ENCODE measurements around the gene POLK. TPM values are rescaled to one million over a fixed set of nuclear protein-coding genes. Genes with fewer than 3 reads are reported as not detected.

POLK gene
- 19.3 TPM for total RNA-seq (ENCODE audit: unreplicated experiment)
- long read RNA-seq, full-length matches to known transcripts = 2 of 4 reads
- long read RNA-seq, partial matches to known transcripts = 0 of 4 reads
- long read RNA-seq, other reads (novel, unspliced or antisense) = 2 of 4 reads

DNA sequence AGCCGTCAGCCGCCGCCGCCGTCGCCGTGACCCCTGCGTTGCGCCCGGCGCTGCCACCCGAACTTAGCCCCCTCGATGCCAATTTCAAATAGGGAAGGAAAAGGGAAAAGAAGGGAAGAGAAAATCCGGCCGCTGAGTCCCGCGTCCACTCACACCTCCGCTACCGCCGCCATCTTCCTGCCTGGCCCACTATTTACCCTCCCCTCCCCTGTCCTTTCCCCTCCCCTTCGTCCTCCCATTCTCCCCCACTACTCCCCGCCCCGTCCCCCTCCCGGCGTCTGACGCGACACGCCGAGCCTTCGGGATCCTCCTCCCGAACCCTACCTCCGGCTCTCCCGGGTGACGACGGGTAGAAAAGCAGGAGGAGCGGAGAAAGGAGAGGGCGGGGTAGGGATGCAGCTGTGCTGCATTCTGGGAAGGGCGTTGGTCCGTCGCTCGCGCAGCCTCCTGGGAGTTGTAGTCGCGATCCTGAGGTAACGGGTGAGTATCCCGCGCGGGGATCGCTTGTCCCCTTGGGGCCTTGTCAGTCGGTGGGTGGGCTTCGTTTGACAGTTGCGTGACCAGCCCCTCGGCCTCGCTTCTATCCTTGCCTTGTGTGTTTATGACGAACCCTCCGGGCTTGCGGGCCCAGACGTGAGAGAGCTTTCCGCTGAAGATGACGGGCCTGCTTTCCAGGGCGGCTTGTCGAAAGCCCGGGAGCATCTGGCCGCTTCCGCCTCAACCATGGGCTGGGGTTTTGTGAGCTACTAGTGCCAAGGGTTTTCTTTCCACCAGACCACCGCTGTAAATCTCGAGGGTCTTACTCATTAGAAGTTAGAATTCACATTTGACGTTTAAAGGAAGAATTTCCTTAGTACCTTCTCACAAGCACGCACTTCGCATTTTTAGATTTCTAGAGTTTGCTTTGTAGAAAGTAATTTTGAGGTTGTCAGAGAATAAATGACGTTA, at the start of gene POLK, which contains the start of gene CERT1:
POLK (plus strand) TSS at position 457 of the 948 bp plus-strand sequence.
CERT1 (minus strand) TSS at position 195 of the 948 bp plus-strand sequence. CDS start 422 bp downstream, outside the sequence.
- H3K4me1 Mint-ChIP-seq (ENCODE audit: unreplicated experiment) = peaks cover 18% of the 10 kb centered on the region
- H3K36me3 Mint-ChIP-seq (ENCODE audit: low read depth, unreplicated experiment) = peaks cover 8% of the 10 kb centered on the region
- peak within 1 kb of the TSS; percentile 97 for H3K4me3 Mint-ChIP-seq (ENCODE audit: unreplicated experiment)
- peaks cover 8% of the 10 kb centered on the region for H3K27me3 Mint-ChIP-seq (ENCODE audit: unreplicated experiment)
- TF ChIP-seq, protein P1, sequence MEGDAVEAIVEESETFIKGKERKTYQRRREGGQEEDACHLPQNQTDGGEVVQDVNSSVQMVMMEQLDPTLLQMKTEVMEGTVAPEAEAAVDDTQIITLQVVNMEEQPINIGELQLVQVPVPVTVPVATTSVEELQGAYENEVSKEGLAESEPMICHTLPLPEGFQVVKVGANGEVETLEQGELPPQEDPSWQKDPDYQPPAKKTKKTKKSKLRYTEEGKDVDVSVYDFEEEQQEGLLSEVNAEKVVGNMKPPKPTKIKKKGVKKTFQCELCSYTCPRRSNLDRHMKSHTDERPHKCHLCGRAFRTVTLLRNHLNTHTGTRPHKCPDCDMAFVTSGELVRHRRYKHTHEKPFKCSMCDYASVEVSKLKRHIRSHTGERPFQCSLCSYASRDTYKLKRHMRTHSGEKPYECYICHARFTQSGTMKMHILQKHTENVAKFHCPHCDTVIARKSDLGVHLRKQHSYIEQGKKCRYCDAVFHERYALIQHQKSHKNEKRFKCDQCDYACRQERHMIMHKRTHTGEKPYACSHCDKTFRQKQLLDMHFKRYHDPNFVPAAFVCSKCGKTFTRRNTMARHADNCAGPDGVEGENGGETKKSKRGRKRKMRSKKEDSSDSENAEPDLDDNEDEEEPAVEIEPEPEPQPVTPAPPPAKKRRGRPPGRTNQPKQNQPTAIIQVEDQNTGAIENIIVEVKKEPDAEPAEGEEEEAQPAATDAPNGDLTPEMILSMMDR (IDR thresholded peaks at IDR 0.05; ENCODE audit: unreplicated experiment) = no peak
- peak; percentile 96 for DNase-seq (ENCODE audit: low spot score)
- H3K9me3 Mint-ChIP-seq (ENCODE audit: unreplicated experiment) = no peaks in the 10 kb centered on the region
- peak within 1 kb of the TSS; percentile 96 for H3K27ac Mint-ChIP-seq (ENCODE audit: unreplicated experiment)

GRCh38 chr5:75463726-75464125, 48.0 kb upstream of the POLK start:
- no peaks in the 10 kb centered on the region for H3K27me3 Mint-ChIP-seq (ENCODE audit: unreplicated experiment)
- H3K4me3 Mint-ChIP-seq (ENCODE audit: unreplicated experiment) = no peak overlapping the region
- TF ChIP-seq, protein P1 (IDR thresholded peaks at IDR 0.05; ENCODE audit: unreplicated experiment) = no peak
- H3K36me3 Mint-ChIP-seq (ENCODE audit: low read depth, unreplicated experiment) = peaks cover 12% of the 10 kb centered on the region
- no peak for DNase-seq (ENCODE audit: low spot score)
- no peaks in the 10 kb centered on the region for H3K9me3 Mint-ChIP-seq (ENCODE audit: unreplicated experiment)
- H3K27ac Mint-ChIP-seq (ENCODE audit: unreplicated experiment) = no peak overlapping the region
- H3K4me1 Mint-ChIP-seq (ENCODE audit: unreplicated experiment) = peaks cover 55% of the 10 kb centered on the region

GRCh38 chr5:75465480-75465879, 46.2 kb upstream of the POLK start:
- H3K27ac Mint-ChIP-seq (ENCODE audit: unreplicated experiment) = peak overlapping the region; percentile 37
- H3K4me1 Mint-ChIP-seq (ENCODE audit: unreplicated experiment) = peaks cover 46% of the 10 kb centered on the region
- peak overlapping the region; percentile 60 for H3K4me3 Mint-ChIP-seq (ENCODE audit: unreplicated experiment)
- DNase-seq (ENCODE audit: low spot score) = no peak
- H3K9me3 Mint-ChIP-seq (ENCODE audit: unreplicated experiment) = no peaks in the 10 kb centered on the region
- no peaks in the 10 kb centered on the region for H3K27me3 Mint-ChIP-seq (ENCODE audit: unreplicated experiment)
- H3K36me3 Mint-ChIP-seq (ENCODE audit: low read depth, unreplicated experiment) = peaks cover 17% of the 10 kb centered on the region
- TF ChIP-seq, protein P1 (IDR thresholded peaks at IDR 0.05; ENCODE audit: unreplicated experiment) = no peak

- Mint-ChIP-seq H3K36me3 (ENCODE audit: low read depth, unreplicated experiment) (peaks cover 21% of the 10 kb centered on the region), H3K4me3 (ENCODE audit: unreplicated experiment) (no peak overlapping the region), H3K27me3 (ENCODE audit: unreplicated experiment) (no peaks in the 10 kb centered on the region), H3K9me3 (ENCODE audit: unreplicated experiment) (no peaks in the 10 kb centered on the region), H3K4me1 (ENCODE audit: unreplicated experiment) (peaks cover 39% of the 10 kb centered on the region), H3K27ac (ENCODE audit: unreplicated experiment) (no peak overlapping the region)
- DNase-seq (ENCODE audit: low spot score) = no peak
- TF ChIP-seq, protein P1 (IDR thresholded peaks at IDR 0.05; ENCODE audit: unreplicated experiment) = no peak
Measured at GRCh38 chr5:75466006-75466716, 45.5 kb upstream of the POLK start.
